ENCODE data around the gene GPR160. TPM values are rescaled to one million over a fixed set of nuclear protein-coding genes. Genes with fewer than 3 reads are reported as not detected.
A peak's percentile ranks its signal among the peaks of the same experiment; 100 is the strongest.
"Not testable (repeated sequence)": the region's sequence is repeated elsewhere in the genome, so short reads cannot be mapped to it uniquely, and the experiment has no call there.

Gene GPR160, protein sequence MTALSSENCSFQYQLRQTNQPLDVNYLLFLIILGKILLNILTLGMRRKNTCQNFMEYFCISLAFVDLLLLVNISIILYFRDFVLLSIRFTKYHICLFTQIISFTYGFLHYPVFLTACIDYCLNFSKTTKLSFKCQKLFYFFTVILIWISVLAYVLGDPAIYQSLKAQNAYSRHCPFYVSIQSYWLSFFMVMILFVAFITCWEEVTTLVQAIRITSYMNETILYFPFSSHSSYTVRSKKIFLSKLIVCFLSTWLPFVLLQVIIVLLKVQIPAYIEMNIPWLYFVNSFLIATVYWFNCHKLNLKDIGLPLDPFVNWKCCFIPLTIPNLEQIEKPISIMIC
- 1.9 and 2.7 TPM in 2 replicates for total RNA-seq (2014; rRNA removed; shearing (Covaris generic))

DNA sequence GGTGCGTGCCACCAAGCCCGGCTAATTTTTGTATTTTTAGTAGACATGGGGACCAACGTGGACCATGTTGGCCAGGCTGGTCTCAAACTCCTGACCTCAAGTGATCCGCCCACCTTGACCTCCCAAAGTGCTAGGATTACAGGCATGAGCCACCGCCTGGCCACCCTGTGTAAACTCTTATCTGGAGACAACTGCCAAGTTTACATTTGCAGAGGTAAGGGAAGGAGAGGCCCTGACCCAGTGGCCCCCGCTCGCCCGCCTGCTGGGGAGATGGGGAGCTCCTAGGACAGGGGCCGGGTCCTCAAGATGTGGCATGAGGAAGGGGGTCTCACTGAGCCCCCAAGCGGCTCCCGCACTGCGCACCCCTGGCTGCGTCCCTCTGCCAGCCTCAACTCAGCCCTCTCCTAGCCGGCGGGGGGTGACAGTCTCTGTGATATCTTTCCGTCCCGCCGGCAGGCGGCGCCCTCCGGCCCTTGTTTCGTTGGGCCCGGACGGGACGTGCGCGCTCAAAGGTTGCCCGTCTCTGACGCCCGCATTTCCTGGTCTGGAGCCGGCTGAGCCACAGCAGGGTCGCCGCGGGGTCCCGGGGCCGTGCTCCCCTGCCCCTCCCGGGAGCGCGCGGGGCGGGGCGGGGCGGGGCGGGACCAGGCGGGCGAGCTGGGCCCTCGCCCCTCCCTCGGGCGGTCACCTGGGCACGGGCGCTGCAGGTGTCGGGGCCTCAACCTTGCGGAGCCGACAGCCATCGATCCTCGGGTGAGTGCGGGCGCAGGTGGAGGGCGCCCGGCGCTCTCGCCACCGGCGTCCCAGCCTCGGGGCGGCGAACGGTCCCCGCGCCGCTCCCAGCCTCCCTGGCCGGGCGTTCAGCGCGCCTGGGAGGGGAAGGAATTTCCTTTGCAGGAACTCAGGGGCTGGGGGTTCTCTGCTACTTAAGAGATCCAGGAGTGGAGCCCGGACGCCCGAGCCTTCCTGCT, at the start of gene GPR160:
Gene GPR160 (plus strand): TSS at position 533 of the 971 bp plus-strand sequence. CDS start 45,978 bp downstream, outside the sequence.
- no peak for DNase-seq (ENCODE audit: low spot score)

DNA sequence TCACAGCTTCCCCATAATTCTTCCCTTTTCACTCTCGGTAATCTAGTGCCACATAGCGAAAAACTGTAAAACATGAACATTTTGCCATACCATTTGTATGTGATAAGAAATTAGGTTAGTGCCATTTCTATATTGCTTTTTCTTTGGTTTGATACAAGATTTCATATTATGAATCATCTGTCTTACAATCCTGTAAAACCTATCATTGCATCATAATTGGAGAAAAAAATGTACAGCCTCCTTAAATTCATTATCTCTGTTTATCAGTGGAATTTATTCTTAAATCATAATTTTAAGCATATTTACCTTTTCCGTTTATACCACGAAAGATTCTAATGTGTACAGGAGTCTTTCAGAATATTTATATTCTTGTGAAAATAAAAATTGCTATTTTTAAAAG, 47.4 kb upstream of the GPR160 start:
- DNase-seq (ENCODE audit: low spot score), result no peak

DNA sequence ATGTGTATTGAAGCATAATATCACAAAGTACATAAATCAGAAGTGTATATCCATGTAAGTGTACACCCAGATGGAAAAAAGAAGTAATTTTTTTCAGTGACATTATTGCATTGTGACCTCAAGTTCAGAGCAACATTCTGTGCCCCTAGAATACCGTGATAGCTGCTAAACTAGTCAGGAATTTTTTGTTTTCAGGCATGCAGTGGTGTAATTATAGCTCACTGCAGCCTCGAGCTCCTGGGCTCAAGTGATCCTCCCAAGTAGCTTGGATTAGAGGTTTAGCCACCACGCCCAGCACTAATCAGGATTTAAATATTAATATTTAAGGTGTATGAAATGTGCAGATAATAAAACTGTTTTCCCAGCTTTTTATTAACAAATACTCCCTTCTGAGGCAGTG, 45.6 kb upstream of the GPR160 start:
- DNase-seq (ENCODE audit: low spot score), result no peak

DNA sequence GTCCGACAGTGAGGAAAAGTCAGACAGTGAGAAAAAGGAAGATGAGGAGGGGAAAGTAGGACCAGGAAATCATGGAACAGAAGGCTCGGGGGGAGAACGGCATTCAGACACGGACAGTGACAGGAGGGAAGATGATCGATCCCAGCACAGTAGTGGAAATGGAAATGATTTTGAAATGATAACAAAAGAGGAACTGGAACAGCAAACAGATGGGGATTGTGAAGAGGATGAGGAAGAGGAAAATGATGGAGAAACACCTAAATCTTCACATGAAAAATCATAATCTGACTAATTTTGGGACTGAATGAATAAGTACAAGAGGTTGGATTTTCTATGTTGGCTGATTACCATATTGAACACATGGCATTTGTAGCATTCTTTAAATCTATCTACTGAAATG, 45.0 kb upstream of the GPR160 start:
- no peak for DNase-seq (ENCODE audit: low spot score)

DNA sequence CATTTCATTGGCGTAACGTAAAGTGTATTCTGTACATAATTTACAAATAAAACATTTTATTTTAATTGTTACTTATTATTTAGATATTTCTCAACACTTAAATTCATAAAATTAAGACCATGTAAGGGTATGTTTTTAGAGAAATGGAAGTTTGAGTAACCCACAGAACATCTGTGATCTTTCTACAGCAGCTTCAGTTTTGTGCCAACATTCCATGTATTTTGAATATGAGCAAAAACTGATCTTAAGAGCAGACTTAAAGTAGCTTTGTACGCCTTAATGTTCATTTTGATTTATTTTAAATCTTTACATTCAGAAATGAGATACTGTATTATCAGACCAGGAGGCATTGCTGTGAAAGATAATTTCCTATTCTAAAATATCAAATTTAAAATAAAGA, 44.0 kb upstream of the GPR160 start:
- DNase-seq (ENCODE audit: low spot score), result no peak

DNA sequence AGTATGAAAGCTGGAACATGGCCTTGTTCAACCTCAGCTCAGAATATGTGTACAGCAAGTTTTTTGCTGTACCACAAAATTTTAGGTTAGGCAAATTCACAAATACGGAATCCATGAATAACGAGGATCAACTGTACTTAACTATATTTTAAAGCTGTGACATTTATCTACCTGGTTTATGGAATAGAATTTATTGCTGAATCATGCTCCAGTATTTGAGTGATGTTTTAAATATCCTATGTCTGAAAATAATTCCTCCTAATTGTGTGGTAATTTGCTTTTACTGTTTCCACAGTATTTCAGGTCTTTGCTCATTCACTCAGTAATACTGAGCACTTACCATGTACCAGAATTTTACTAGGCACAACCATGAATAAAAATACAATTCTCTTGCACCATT, 41.7 kb upstream of the GPR160 start:
- DNase-seq (ENCODE audit: low spot score), result no peak

DNA sequence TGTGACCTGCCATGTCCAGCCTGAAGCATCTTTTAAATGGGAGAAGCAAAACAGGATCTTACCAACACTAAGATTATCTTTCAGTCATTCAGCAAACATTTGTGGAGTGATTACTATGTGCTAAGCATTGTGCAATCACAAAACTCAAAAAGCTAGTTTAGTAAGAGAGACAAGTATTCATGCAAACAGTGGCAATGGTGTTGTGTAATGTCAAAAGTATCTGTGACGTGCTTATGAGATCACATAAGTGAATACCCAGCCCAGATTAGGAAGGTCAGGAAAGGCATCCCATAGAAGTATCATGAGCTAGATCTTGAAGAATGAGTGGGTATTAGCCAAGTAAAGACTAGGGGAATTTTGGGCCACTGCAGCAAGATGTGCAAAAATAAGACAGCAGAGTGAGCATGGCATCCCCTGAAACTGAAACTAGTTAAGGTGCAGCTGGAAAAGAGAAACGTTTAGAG, 39.1 kb upstream of the GPR160 start:
- no peak for DNase-seq (ENCODE audit: low spot score)

DNA sequence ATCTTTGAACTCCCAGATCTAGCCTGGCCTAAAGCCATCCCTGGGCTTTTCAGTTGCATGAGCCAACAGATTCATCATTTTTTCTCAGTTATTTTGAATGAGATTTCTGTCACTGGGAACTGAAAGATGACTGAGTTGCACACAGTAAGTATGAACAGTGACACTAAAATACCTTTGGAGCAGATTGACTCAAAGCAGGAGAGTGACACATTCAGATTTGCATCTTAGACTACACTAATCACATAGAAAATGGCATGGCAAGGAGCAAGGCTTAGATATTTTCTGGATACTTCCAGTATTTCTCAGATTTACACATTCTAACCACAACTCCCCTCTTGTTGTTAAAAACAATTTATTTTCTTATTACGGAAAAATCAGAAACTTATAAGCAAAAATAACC, 38.4 kb upstream of the GPR160 start:
- no peak for DNase-seq (ENCODE audit: low spot score)

DNA sequence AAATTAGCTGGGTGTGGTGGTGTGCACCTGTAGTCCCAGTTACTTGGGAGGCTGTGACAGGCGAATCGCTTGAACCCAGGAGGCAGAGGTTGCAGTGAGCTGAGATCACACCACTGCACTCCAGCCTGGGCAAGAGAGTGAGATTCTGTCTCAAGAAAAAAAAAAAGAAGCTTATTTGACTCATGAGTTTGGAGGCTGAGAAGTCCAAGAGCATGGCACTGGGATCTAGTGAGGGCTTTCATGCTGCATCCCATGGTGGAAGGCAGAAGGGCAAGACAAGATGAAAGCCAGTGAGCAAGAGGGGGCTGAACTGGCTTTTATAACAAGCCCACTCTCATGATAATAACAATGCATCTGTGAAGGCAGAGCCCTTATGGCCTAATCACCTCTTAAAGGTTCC, 37.7 kb upstream of the GPR160 start:
- no peak for DNase-seq (ENCODE audit: low spot score)

DNA sequence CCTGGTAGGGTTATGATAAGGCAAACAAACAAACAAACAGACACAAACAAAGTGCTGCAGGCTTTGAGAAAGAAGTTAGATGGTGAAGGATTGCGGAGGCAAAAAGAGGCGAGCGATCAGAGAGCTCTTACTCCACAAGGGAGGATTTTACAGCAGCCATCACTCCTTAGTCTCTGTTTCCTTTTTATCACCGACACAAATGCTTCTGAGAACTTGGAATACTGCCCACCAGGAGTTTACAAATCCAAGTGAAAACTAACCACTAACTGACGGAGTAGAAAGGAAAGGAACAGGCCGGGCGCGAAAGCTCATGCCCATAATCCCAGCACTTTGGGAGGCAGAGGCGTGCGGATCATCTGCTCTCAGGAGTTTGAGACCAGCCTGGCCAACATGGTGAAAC, 35.6 kb upstream of the GPR160 start:
- DNase-seq (ENCODE audit: low spot score), result no peak

DNA sequence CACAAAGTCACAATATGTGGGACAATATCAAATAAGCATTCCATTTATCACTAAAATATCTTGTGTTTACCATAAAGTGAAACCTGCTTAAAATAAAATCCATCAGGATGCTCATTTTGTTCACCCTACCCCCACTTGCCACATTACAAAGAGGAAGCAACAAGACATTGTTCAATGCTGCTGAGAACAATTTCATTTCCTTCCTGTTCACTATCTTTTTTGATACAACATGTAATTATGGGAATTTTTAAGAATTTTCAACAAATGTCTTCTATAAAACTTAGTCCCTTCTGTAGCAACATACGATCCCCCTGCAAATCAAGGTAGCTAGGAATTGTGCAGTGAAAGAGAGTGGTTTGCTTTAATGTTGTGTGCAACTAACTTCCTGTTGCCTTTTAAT, 34.9 kb upstream of the GPR160 start:
- no peak for DNase-seq (ENCODE audit: low spot score)

DNA sequence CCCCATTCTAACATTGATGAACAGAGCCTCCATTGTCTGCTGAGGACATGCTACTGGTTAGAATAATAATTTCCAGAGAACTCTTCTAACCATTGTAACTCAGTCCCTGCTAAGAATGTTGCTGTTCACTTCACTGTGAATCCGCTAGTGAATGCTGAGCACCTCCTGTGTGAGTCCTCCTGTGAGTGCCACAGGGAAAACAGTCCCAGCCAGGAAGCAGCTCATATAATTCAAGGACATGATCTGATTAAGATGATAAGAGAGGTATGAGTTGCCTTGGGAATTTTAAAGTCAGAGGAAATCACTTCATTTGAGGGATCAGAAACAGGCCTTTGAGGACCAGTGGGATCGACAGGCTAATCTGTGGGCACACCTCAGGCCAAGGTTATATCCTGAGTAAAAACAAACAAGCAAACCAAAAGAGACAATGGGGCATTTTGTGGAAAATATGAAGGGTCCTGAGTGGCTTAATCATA, 33.9 kb upstream of the GPR160 start:
- DNase-seq (ENCODE audit: low spot score), result no peak

DNA sequence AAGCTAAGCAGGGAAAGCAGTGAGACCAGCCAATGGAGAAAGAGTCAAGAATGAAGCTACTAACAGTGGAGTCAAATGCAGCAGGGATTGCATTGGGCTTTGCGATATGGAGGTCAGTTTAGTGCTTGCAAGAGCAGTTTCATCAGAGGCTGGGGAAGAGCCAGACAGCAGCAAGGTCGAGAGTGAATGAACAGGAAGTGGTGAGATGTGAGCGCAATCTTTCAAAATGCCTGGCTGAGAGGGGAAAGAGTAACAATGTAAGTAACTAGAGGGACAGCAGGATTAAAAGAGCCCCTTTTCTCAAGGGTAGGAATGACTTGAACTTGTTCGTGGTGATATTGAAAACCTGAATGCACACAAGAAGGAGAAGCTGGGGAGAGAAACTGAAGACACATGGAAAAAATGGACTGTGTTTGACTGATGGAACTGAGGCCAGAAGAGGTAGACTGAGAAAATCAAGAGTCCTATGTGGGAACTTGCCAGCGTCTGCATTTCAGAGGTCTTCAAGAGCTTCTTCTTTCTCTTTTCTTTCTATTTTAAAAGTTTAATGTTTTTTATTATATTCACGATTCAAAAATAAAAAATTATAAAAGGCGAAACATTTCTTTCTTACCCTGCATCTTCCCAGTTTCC, 30.6 kb upstream of the GPR160 start:
- peak; percentile 42 for DNase-seq (ENCODE audit: low spot score)

DNA sequence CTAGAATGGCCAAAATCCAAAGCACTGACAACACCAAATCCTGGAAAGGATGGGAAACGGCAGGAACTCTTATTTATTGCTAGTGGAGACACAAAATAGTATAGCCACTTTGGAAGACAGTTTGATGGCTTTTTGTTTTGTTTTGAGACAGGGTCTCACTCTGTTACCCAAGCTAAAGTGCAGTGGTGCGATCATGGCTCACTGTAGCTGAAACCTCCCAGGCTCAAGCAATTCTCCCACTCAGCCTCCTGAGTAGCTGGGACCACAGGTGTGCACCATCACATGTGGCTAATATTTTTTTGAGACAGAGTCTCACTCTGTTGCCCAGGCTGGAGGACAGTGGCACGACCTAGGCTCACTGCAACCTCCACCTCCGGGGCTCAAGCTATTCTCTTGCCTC, 27.3 kb upstream of the GPR160 start:
- DNase-seq (ENCODE audit: low spot score), result no peak

DNA sequence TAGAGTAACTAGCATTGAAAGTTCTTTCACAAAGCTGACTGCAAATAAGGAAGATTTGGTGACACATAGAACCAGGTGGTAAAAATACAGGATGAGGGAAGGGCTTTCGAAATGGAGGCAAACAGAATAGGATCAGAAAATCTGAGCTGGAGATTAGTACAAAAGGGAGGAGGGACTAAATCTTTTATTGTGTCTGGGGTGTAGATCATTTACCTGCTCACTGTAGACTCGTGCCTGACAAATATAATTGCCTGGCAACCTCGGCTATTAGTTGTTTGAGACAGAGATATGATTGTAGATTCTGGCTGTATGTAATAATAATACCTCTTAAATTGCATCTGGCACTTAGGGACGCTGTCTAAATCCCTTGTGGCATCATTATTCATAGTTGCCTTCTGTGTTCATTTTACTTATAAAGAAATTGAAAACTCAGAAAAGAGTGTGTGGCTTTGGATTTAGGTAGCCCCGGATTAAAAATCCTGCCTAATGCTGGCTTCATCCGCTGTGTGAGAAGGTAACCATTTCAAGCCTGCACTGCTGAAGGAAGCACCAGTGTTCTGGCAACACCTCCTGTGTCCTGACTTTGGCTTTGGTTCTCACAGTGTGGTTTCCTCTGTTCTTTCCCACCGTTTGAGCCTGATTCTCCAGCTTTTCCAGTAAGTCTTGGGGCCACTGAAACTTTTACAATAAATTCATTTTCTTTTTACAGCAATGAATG, 25.0 kb upstream of the GPR160 start:
- no peak for DNase-seq (ENCODE audit: low spot score)

DNA sequence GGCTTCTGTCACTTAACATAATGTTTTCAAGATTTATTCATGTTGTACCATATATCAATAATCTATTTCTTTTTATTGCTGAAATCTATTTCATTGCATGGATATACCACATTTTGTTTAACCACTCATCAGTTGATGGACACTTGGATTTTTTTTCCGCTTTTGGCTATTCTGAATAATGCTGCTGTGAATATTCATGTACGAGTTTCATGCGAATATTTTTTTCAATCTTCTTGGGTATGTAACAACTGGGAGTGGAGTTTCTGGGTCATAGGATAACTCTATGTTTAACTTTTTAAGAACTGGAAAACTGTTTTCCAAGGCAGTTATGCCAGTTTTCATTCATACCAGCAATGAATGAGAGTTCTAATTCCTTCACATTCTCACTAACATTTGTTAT, 21.7 kb upstream of the GPR160 start:
- no peak for DNase-seq (ENCODE audit: low spot score)

DNA sequence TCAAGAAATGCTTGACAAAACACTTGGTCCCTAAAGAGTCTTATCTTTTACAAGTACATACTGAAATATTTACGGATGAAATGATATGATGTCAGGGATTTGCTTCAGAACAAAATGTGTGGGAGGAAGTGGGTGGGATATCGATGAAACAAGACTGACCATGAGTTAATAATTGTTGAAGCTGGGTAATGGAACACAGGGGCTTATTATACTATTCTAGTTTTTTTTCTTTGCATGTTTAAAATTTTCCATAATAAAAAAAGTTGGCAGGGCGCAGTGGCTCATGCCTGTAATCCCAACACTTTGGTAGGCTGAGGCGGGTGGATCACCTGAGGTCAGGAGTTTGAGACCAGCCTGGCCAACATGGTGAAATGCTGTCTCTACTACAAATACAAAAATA, 18.5 kb upstream of the GPR160 start:
- DNase-seq (ENCODE audit: low spot score), result not testable (repeated sequence)

DNA sequence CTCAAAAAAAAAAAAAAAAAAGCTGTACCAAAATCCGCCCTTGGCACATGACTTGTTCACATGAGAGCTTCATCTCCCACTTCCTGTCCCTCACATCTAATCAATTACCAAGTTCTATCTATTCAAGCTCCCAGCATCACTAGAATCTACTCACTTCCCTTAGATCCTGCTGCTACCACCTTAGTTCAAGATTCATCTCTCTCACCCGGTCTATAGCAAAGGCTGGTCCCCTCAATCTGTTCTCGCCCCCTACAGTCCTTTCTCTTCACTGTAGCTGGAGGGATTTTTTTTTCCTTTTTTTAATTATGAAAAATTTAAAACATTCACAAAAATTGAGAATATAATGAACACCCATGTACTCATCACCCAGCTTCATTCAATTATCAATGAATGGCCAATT, 16.7 kb upstream of the GPR160 start:
- no peak for DNase-seq (ENCODE audit: low spot score)

DNA sequence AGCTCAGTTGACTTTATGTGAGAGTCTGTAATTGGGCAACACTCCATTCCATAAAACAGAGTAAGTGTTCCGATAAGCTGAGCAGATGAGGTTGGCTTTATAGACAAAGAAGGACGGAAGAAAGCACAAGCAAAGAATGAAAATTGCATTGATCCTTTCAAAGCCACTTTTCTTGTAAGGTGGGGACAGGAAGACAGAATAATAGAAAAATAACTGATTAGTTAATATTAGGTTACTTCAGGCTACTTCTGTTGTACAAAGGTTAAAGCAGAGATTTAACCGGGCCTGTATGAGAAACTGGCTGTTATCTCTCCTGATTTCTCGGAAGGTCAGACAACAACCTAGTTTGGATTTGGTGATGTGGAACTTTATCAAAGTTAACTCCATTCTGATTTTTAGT, 15.5 kb upstream of the GPR160 start:
- no peak for DNase-seq (ENCODE audit: low spot score)

DNA sequence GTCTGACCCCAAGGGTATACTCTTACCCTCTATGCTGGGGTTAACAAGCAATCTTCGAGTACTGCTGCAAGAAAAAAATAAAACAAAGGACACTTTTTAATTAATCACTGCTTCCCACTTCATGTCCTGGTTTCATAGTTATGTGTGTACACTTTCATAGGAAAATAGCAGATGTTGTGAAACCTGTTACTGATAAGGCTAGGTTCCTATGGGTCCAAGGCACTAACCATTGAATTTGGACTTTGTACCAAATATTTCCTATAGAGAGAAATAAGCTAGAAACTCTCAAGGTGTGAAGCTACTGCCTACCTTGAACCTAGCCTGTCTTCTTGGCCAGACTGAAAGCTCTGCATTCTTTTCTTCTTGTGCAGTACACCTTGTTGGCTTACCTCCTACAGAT, 14.6 kb upstream of the GPR160 start:
- no peak for DNase-seq (ENCODE audit: low spot score)

DNA sequence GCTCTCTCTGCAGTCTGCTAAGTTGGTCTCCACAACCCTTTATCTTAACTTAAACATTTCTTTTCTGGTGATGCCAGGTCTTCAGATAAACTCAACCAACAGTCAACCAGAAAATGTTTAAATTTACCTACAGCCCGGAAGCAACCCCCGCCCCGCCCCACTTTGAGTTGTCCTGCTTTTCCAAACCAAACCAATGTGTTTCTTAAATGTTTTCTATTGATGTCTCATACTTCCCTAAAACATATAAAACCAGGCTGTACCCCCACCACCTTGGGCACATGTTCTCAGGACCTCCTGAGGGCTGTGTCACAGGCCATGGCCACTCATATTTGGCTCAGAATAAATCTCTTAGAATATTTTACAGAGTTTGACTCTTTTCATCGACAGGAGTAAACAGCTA, 13.2 kb upstream of the GPR160 start:
- DNase-seq (ENCODE audit: low spot score), result no peak
